ENCODE measurements around the gene TMEM33.

TMEM33 gene

GRCh38 chr4:41994461-41994985 lies 59.3 kb downstream of the TMEM33 start:
- DNase-seq (ENCODE audit: low read depth in 3 of 3): no peak

GRCh38 chr4:41998019-41998418 lies 62.8 kb downstream of the TMEM33 start:
- DNase-seq (ENCODE audit: low read depth in 3 of 3): no peak

GRCh38 chr4:41999321-41999720 lies 64.1 kb downstream of the TMEM33 start:
- no peak for DNase-seq (ENCODE audit: low read depth in 3 of 3)

GRCh38 chr4:42008011-42008786 lies 73.0 kb downstream of the TMEM33 start:
- no peak for DNase-seq (ENCODE audit: low read depth in 3 of 3)

Measured in stimulated activated CD4-positive, alpha-beta T cell treated with anti-CD3 and anti-CD28 coated beads, TNF-alpha, amount 100 ng/mL, for 24 hours (primary cell).